Immature natural killer cell (primary cell): Measurements from ENCODE around the gene ALDH3B2. TPM values are rescaled to one million over a fixed set of nuclear protein-coding genes. Genes with fewer than 3 reads are reported as not detected.
"Not testable (repeated sequence)": the region's sequence is repeated elsewhere in the genome, so short reads cannot be mapped to it uniquely, and the experiment has no call there.

Experiments
- DNase-seq, 3 donors: peaks; one replicate each; pipeline ENCODE4 v3.0.0; 2022; ENCODE audit warnings: mixed read lengths in 1 of 3
- H3K27ac Mint-ChIP-seq, 6 donors: one replicate each; pipeline ENCODE4 v1.8.0; 2020; ENCODE audit warnings: mixed read lengths in 6 of 6, mild to moderate bottlenecking in 5 of 6, inconsistent platforms in 4 of 6, moderate library complexity in 3 of 6
- H3K27me3 Mint-ChIP-seq, 3 donors: one replicate each; pipeline ENCODE4 v1.8.0; 2020 to 2021; ENCODE audit warnings: low read depth in 3 of 3, mild to moderate bottlenecking in 3 of 3, mixed read lengths in 3 of 3, moderate library complexity in 3 of 3, inconsistent platforms in 1 of 3
- H3K36me3 Mint-ChIP-seq, 3 donors: one replicate each; pipeline ENCODE4 v1.8.0; 2020; ENCODE audit warnings: mixed read lengths in 3 of 3, inconsistent platforms in 2 of 3, mild to moderate bottlenecking in 2 of 3
- H3K4me1 Mint-ChIP-seq, 2 donors: one replicate each; pipeline ENCODE4 v1.8.0; 2020; ENCODE audit warnings: inconsistent platforms in 2 of 2, mild to moderate bottlenecking in 2 of 2, mixed read lengths in 2 of 2, moderate library complexity in 1 of 2
- H3K4me3 Mint-ChIP-seq, 5 donors: one replicate each; pipeline ENCODE4 v1.8.0; 2020; ENCODE audit warnings: mild to moderate bottlenecking in 5 of 5, mixed read lengths in 5 of 5, inconsistent platforms in 3 of 5, moderate library complexity in 3 of 5
- H3K9me3 Mint-ChIP-seq, 6 donors: one replicate each; pipeline ENCODE4 v1.8.0; 2020; ENCODE audit warnings: mild to moderate bottlenecking in 6 of 6, mixed read lengths in 6 of 6, inconsistent platforms in 4 of 6, moderate library complexity in 3 of 6
- polyA plus RNA-seq, 3 donors: library from polyadenylated mRNA; unstranded; fragments of 300-500 nt; fragmentation: Illumina TruSeq; gene quantifications; one replicate each; pipeline ENCODE4 v1.2.3, GENCODE V29; 2021

Gene ALDH3B2, protein sequence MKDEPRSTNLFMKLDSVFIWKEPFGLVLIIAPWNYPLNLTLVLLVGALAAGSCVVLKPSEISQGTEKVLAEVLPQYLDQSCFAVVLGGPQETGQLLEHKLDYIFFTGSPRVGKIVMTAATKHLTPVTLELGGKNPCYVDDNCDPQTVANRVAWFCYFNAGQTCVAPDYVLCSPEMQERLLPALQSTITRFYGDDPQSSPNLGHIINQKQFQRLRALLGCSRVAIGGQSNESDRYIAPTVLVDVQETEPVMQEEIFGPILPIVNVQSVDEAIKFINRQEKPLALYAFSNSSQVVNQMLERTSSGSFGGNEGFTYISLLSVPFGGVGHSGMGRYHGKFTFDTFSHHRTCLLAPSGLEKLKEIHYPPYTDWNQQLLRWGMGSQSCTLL
- not detected for polyA plus RNA-seq

DNA sequence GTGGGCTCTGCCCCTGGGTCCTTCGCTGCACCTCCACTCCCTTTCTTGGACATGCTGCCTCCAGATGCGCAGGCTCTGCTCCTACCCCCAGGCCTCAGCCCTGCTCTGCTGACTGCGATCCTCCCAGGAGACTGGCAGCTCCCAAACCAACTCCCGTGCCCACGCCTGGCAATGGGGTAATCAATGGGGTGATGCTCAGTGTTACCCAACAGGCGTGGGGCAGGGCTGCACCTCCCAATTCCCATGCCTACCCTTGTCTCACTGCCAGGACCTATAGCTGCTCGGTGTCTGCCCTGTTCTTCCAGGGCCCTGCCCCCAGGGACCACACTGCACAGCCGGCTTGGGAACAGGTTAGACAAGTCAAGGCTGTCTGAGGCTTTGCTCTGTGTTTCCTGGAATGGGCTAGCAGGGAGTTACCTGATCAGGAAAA lies at the start of gene ALDH3B2:
Gene ALDH3B2, minus strand, starts transcription at position 182 of the 430 bp plus-strand sequence. CDS start 7,688 bp downstream, outside the sequence.
- DNase-seq: no peak
- Mint-ChIP-seq H3K4me1 (no peaks in the 10 kb centered on the region), H3K27me3 (peaks cover 1 to 6% (median 2%) of the 10 kb centered on the region in 3 donors), H3K36me3 (no peaks in the 10 kb centered on the region), H3K4me3 (no peak within 1 kb of the TSS), H3K9me3 (no peaks in the 10 kb centered on the region), H3K27ac (no peak within 1 kb of the TSS)

DNA sequence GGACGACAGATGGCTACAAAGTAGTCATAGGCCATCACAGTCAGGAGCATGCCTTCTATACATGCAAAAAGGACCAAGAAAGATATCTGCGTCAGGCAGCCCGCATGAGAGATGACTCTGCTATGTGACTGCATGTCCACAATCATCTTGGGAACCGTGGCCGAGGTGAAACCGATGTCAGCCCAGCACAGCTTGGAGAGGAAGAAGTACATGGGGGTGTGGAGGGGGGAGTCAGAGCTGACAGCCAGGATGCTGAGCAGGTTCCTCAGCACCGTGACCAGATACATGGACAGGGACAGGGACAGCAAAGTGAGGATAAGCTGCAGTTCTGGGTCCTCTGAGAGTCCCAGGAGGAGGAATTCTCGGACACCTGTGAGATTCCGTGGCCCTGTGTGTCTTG lies 48.6 kb upstream of the ALDH3B2 start:
- H3K9me3 Mint-ChIP-seq, DNase-seq, H3K36me3 Mint-ChIP-seq, H3K27me3 Mint-ChIP-seq, H3K27ac Mint-ChIP-seq, H3K4me3 Mint-ChIP-seq, H3K4me1 Mint-ChIP-seq: not testable (repeated sequence)

DNA sequence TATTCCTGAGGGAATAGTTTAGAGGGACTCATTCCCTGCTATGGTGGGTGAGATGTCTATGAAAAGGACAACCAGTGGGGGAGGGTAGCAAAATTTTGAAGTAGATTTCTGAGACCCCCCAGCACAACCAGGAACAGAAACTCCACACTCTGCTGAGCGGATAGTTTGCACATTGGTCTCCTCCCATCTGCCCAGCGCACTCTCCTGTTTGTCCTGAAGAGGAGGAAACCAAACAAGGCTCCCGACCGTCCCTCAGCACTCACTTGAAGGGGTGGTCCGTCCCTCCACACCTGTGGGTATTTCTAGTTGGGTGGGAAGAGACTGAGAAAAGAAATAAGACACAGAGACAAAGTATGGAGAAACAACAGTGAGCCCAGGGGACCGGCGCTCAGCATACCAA lies 41.8 kb upstream of the ALDH3B2 start:
- H3K9me3 Mint-ChIP-seq, H3K27me3 Mint-ChIP-seq, H3K4me1 Mint-ChIP-seq, H3K4me3 Mint-ChIP-seq, DNase-seq, H3K36me3 Mint-ChIP-seq, H3K27ac Mint-ChIP-seq: not testable (repeated sequence)

DNA sequence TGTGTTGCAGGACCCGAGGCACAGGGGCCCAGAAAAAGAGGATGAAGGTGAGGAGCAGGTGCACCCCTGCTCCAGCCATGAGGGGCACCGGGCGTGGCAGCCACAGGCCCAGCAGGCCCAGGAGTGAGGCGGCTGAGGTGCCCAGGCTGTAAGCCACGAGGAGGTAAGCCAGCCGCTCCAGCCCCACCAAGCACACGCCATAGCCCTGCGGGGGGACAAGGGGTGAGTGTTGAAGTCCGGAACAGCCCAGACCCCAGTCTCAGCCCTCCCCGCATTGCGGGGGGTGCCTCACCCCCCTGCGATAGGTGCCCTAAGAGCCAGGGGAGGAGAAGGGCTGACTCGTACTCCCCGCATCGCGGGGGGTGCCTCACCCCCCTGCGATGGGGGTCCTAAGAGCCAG lies 41.4 kb upstream of the ALDH3B2 start:
- not testable (repeated sequence) for H3K4me3 Mint-ChIP-seq, H3K27me3 Mint-ChIP-seq, H3K36me3 Mint-ChIP-seq, H3K4me1 Mint-ChIP-seq, DNase-seq, H3K9me3 Mint-ChIP-seq, H3K27ac Mint-ChIP-seq

DNA sequence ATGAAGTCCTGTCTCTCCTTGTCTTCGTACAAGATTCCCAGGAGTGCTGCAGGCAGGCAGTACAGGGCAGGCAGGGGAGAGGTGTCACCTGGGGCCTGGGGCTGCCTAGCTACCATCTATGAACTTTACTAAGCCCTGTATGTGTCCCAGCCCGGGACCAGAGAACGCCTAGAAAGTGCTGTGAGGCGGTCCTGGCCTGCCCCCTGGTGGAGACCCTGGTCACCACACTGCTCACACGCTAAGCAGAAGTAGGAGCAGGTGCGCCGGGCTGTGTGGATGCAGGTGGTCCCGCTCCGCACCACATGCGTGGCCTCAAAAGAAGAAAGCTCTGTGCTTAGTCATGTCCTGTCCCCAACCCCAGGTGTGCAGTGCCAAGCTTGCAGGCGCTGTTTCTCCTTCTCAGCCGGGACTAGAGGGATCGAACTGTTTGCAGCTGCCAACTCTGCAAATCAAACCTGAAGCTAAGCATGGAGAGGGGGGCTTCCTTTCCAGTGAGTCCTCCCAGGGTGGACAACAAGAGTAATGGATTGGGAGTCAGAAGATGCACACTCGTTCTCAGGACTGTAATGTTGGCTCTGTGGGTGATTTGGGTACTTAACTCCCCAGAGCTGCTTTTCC lies 39.6 kb upstream of the ALDH3B2 start:
- not testable (repeated sequence) for H3K36me3 Mint-ChIP-seq, H3K9me3 Mint-ChIP-seq, H3K4me3 Mint-ChIP-seq, H3K27ac Mint-ChIP-seq, H3K27me3 Mint-ChIP-seq, H3K4me1 Mint-ChIP-seq
- peak; percentile 40 to 56 (median 48) for DNase-seq

DNA sequence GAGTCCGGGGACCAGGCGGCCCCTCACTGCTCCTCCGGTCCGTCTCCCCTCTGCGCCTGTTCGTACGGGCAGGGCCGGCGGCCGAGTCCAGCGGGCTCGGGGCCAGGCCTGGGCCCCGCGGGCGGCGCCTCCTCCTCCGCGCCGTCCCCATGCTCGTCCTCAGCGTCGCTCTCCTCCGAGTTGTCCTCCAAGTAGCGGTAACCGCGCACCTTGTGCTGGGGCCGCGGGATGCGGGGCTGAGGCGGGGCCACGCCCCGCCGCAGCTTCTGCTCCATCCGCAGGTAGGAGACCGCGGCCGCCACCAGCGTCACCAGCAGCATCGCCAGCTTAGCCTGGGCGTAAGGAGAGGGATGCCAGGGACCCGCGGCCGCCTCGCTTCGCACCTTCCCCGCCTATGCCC lies 37.3 kb upstream of the ALDH3B2 start:
- not testable (repeated sequence) for H3K9me3 Mint-ChIP-seq, H3K27me3 Mint-ChIP-seq, H3K27ac Mint-ChIP-seq, H3K36me3 Mint-ChIP-seq, H3K4me1 Mint-ChIP-seq, DNase-seq, H3K4me3 Mint-ChIP-seq

DNA sequence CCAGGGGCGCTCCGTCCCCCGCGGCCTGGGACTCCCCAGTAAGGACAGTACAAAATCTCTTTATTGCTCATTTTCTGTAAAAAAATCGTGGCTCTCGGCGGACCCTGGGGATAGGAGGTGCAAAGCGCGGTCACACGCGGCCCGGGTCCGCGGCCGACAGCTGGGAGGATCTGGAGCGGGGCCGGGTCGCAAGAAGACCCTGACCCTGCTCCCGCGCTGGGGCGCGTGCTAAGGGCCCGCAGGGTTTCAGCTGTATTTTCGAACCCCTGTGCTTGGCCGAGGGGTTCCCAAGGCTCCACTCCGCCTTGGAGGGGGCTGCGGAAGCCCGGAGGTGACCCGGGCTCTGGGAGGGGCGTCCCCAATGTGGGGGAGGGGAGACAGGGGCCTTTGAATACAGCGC lies 36.8 kb upstream of the ALDH3B2 start:
- not testable (repeated sequence) for H3K9me3 Mint-ChIP-seq, H3K27me3 Mint-ChIP-seq, DNase-seq, H3K4me1 Mint-ChIP-seq, H3K4me3 Mint-ChIP-seq, H3K27ac Mint-ChIP-seq, H3K36me3 Mint-ChIP-seq

DNA sequence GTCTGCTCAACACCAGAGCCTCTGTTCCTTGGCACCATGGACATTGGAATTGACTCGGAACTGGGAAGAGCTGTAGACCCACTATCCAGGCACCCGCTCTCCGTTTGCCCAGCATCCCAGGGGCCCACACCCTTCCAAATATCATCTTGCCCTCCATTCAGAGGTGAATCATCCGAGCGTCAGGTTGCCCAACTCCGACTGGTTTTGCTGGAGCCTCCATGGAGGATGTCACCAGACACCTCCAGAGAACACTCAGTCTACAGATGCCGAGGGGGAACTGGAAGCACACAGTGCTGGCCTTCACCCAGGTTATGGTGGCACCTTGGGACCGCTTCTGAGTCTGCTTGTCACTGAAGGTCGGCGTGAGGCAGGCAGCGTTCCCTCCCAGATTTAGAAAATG lies 35.4 kb upstream of the ALDH3B2 start:
- DNase-seq, H3K4me1 Mint-ChIP-seq, H3K9me3 Mint-ChIP-seq, H3K36me3 Mint-ChIP-seq, H3K4me3 Mint-ChIP-seq, H3K27me3 Mint-ChIP-seq, H3K27ac Mint-ChIP-seq: not testable (repeated sequence)

DNA sequence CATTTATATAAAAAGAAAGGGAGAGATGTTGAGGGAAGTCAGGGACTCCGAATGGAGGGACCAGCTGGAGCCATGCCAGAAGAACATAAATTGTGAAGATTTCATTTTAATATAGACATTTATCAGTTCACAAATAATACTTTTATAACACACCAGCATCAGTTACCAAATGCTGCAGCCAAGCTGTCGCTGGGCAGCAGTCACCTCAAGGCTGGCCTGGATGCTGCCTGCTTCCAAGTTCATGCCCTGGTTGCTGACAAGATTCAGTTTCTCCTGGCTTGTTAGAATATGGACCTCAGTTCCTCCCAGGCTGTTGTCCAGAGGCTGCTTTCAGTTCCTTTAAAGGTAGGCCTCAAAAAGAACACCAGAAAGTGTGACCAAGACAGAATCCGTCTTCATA lies 30.8 kb upstream of the ALDH3B2 start:
- Mint-ChIP-seq H3K4me1 (no peaks in the 10 kb centered on the region), H3K36me3 (no peaks in the 10 kb centered on the region), H3K4me3 (no peak overlapping the region), H3K27ac (no peak overlapping the region), H3K9me3 (no peaks in the 10 kb centered on the region), H3K27me3 (peaks cover 0 to 8% (median 0%) of the 10 kb centered on the region in 3 donors)
- no peak for DNase-seq

DNA sequence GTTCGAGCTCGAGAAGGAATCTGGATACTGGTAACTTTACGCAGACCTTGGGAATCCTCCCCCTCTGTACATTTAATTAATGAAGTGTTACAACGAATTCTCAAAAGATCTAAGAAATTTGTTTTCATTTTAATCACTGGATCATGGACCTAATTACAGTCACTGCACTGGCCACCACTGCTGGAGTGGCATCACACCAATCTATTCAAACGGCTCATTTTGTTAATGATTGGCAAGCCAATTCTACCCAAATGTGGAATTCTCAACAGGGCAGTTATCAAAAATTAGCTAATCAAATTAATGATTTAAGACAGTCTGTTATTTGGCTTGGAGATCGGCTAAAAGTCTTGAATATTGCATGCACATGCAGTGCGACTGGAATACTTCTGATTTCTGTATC lies 30.1 kb upstream of the ALDH3B2 start:
- H3K27me3 Mint-ChIP-seq: peaks cover 0 to 8% (median 0%) of the 10 kb centered on the region in 3 donors
- no peaks in the 10 kb centered on the region for H3K4me1 Mint-ChIP-seq
- H3K4me3 Mint-ChIP-seq: no peak overlapping the region
- no peak overlapping the region for H3K27ac Mint-ChIP-seq
- DNase-seq: no peak
- H3K9me3 Mint-ChIP-seq: no peaks in the 10 kb centered on the region
- no peaks in the 10 kb centered on the region for H3K36me3 Mint-ChIP-seq

DNA sequence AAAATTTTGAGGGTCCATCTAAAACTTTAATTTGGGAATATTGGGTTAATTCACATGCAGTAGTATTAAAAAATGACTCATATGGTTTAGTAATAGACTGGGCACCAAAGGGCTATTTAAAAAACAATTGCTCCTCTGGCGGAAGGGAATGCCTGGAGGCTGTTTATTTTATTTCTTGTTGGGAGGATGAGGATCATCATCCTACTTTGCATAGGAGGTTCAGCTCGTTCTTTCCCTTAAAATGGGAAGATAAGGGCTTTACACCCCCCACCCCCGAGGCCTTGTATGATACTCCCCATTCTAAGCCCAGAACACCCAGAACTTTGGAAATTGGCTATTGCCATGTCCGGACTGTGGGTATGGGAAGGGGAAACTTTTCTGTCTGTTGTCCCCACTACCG lies 29.3 kb upstream of the ALDH3B2 start:
- H3K4me1 Mint-ChIP-seq, H3K9me3 Mint-ChIP-seq, H3K4me3 Mint-ChIP-seq, DNase-seq, H3K27me3 Mint-ChIP-seq, H3K36me3 Mint-ChIP-seq, H3K27ac Mint-ChIP-seq: not testable (repeated sequence)

DNA sequence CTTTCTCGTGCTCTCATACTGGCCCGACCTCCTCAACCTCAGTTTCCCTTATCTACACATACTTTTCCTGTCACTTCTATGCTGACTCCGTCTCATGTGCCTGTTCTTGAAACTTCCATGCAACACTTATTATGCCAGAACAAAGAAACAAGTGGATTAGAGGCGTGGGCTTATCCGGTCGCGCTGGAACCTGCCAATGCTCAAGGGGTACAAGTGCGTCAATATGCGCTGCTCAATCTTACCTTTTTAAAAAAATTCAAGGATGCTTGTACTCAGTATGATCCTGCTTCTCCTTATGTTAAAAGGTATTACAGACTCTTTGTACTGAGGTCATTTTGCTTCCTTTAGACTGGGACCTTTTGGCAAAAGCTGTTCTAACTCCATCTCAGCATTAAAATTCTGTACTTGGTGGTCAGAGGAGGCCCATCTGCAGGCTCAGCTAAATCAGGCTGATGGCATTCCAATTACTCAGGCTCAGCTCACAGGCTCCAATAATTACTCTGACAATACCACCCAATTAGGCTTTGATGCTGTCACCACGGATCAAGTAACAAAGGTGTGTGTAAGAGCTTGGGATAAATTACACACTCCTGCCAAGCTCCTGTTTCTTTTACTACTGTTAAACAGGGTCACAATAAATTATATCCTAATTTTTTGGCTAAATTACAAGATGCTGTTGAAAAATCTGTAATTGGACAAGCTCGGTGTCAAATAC lies 26.3 kb upstream of the ALDH3B2 start:
- no peak for DNase-seq
- Mint-ChIP-seq H3K9me3 (no peaks in the 10 kb centered on the region), H3K4me3 (no peak overlapping the region), H3K27ac (no peak overlapping the region), H3K36me3 (no peaks in the 10 kb centered on the region), H3K27me3 (peaks cover 0 to 8% (median 0%) of the 10 kb centered on the region in 3 donors), H3K4me1 (no peaks in the 10 kb centered on the region)

DNA sequence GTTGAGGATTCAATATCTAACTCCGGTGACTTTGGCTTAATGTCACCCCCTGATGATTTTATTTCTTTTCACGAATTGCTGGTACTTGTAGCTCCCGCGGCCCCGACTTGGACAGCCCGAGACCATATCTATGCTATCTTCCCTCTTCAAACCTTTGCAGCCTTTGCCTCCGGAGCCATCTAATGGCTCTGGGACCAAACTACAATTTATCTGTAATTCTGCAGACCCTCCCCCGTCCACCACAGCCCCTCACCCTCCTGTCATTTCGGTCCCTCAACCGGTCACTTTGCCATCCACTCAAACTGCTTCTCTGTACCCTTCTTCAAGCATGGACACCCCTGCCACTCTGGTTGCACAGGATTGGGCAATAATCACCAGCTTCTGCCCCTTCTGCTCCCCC lies 25.7 kb upstream of the ALDH3B2 start:
- peaks cover 0 to 10% (median 0%) of the 10 kb centered on the region in 3 donors for H3K27me3 Mint-ChIP-seq
- DNase-seq: no peak
- H3K4me1 Mint-ChIP-seq: no peaks in the 10 kb centered on the region
- no peaks in the 10 kb centered on the region for H3K36me3 Mint-ChIP-seq
- H3K27ac Mint-ChIP-seq: no peak overlapping the region
- no peak overlapping the region for H3K4me3 Mint-ChIP-seq
- no peaks in the 10 kb centered on the region for H3K9me3 Mint-ChIP-seq

DNA sequence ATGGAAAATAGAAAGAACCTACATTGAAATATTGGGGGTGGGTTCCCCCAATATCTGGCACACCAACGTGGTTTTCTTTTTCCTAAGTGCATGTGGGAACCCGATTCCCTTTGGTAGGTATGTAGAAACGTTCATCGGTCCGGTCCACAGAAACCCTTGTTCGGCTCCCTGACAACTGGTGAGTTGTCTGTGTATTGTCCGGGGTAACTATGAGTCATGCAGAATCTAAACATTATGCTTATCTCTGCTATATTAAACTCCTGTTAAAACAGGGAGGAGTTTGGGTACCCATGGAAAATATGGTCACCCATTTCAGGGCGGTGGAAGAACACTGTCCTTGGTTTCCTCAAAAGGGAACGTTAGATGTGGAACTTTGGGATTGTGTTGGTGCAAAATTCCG lies 25.1 kb upstream of the ALDH3B2 start:
- DNase-seq: no peak
- no peak overlapping the region for H3K27ac Mint-ChIP-seq

More for the DNA sequence above, 25.1 kb upstream of the ALDH3B2 start:
- Mint-ChIP-seq H3K27me3 (peaks cover 0 to 10% (median 0%) of the 10 kb centered on the region in 3 donors), H3K4me3 (no peak overlapping the region), H3K4me1 (no peaks in the 10 kb centered on the region), H3K9me3 (no peaks in the 10 kb centered on the region), H3K36me3 (no peaks in the 10 kb centered on the region)
